A549 (cell line): ENCODE results near the gene LACTB. TPM values are rescaled to one million over a fixed set of nuclear protein-coding genes. Genes with fewer than 3 reads are reported as not detected.

Experiments
- ATAC-seq, 2 experiments: fragments of 200-7000 bp in 1 of 2; fragments of >200 bp in 1 of 2; cut with Nextera tagmentation in 1 of 2; cut with Tn5 transposase in 1 of 2; 3 replicates each; pipeline versions ENCODE4 v1.8.0 to v1.9.1; 2018 to 2020; ENCODE audit warnings: mild to moderate bottlenecking in 1 of 2, moderate library complexity in 1 of 2
- CTCF ChIA-PET: fragments of 300-600 bp; sonication (Branson Sonifier 250); formaldehyde crosslinking; extraction: SDS; loops from one replicate; lab custom pipeline; 2021; ENCODE audit warnings: antibody characterized with exemption, inconsistent platforms; lab: Yijun Ruan, JAX
- POLR2A ChIA-PET: fragments of 350-600 bp; formaldehyde crosslinking; extraction: SDS; loops from one replicate; lab custom pipeline; 2021; ENCODE audit warnings: antibody characterized with exemption, inconsistent platforms; lab: Yijun Ruan, JAX
- DNase-seq, 2 experiments: peaks; one replicate each; pipeline versions ENCODE4 v3.0.0 to v3.0.0-alpha.2; 2011 to 2016; ENCODE audit warnings: low read depth in 1 of 2, low spot score in 1 of 2
- FAIRE-seq: peaks from 2 replicates; lab custom pipeline; 2011; peaks lifted over from hg19 to GRCh38; lab: Jason Lieb, UNC
- H3K27ac ChIP-seq, 2 experiments: fragments of >200 bp; sonication (Bioruptor Twin); formaldehyde crosslinking; 3 replicates each; pipeline ENCODE4 v1.5.1; 2016 to 2017
- H3K4me1 ChIP-seq: fragments of >200 bp; sonication (Bioruptor Twin); formaldehyde crosslinking; 3 replicates; pipeline ENCODE4 v1.6.1; 2016
- H3K4me2 ChIP-seq: fragments of >200 bp; sonication (Bioruptor Twin); formaldehyde crosslinking; 3 replicates; pipeline ENCODE4 v1.6.1; 2016
- H3K4me3 ChIP-seq: fragments of >200 bp; sonication (Bioruptor Twin); formaldehyde crosslinking; 3 replicates; pipeline ENCODE4 v1.5.1; 2016
- H3K9me3 ChIP-seq: fragments of >200 bp; sonication (Bioruptor Twin); formaldehyde crosslinking; 3 replicates; pipeline ENCODE4 v1.6.1; 2016
- ATOH8 ChIP-seq: fragments of 250-450 bp; sonication (Bioruptor Pico); IDR thresholded peaks from 2 replicates; pipeline ENCODE4 v1.5.0; 2020; ENCODE audit warnings: low read depth, mild to moderate bottlenecking, moderate library complexity
- BCL3 ChIP-seq: fragments of >200 bp; sonication (Bioruptor Twin); formaldehyde crosslinking; IDR thresholded peaks from 3 replicates; pipeline ENCODE4 v1.6.1; 2016
- CBX2 ChIP-seq: fragments of 200-600 bp; sonication (generic); IDR thresholded peaks from 2 replicates; pipeline ENCODE4 v1.6.1; 2016; ENCODE audit warnings: low read depth, mild to moderate bottlenecking, borderline replicate concordance
- CBX8 ChIP-seq: fragments of 200-600 bp; sonication (generic); IDR thresholded peaks from 2 replicates; pipeline ENCODE4 v1.6.1; 2016
- CHD2 ChIP-seq: fragments of 150-350 bp; IDR thresholded peaks from 2 replicates; pipeline ENCODE4 v1.6.1; 2014; ENCODE audit warnings: low read length; ENCODE audit not compliant: partially characterized antibody
- CHD4 ChIP-seq: fragments of 200-600 bp; sonication (generic); IDR thresholded peaks from 2 replicates; pipeline ENCODE4 v1.6.1; 2016; ENCODE audit warnings: antibody characterized with exemption, mild to moderate bottlenecking, borderline replicate concordance
- FOSB ChIP-seq: fragments of 250-450 bp; sonication (Bioruptor Pico); IDR thresholded peaks from 2 replicates; pipeline ENCODE4 v1.5.0; 2020; ENCODE audit warnings: mild to moderate bottlenecking, moderate library complexity
- FOSL2 ChIP-seq, 2 experiments: fragments of 450-650 bp in 1 of 2; fragments of >200 bp in 1 of 2; sonication (Bioruptor Twin) in 1 of 2; formaldehyde crosslinking; IDR thresholded peaks; 2 replicates each; pipeline versions ENCODE4 v1.5.0 to v1.6.1; 2016 to 2020; ENCODE audit warnings: mild to moderate bottlenecking in 1 of 2, moderate library complexity in 1 of 2
- GATA3 ChIP-seq: IDR thresholded peaks from 2 replicates; pipeline ENCODE4 v1.6.1; 2012; ENCODE audit warnings: borderline replicate concordance
- HMGXB4 ChIP-seq: fragments of 250-450 bp; sonication (Bioruptor Pico); IDR thresholded peaks from 2 replicates; pipeline ENCODE4 v1.5.0; 2021; ENCODE audit warnings: mild to moderate bottlenecking, moderate library complexity, borderline replicate concordance
- HOXA7 ChIP-seq: fragments of 250-450 bp; sonication (Bioruptor Pico); IDR thresholded peaks from 2 replicates; pipeline ENCODE4 v1.5.0; 2020; ENCODE audit warnings: mild to moderate bottlenecking, moderate library complexity
- JUN ChIP-seq, 2 experiments: fragments of >200 bp; sonication (Bioruptor Twin); formaldehyde crosslinking; IDR thresholded peaks; 2 replicates in 1 of 2; 3 replicates in 1 of 2; pipeline ENCODE4 v1.6.1; 2016 to 2017
- MAFK ChIP-seq: fragments of 450-650 bp; IDR thresholded peaks from 2 replicates; pipeline ENCODE4 v1.6.1; 2014; ENCODE audit not compliant: partially characterized antibody
- MYC ChIP-seq: IDR thresholded peaks from 2 replicates; pipeline ENCODE4 v1.6.1; 2012; ENCODE audit warnings: mild to moderate bottlenecking, inconsistent platforms, low read length, improper control_type of control experiment, borderline replicate concordance
- NR3C1 ChIP-seq: fragments of >200 bp; sonication (Bioruptor Twin); formaldehyde crosslinking; IDR thresholded peaks from 3 replicates; pipeline ENCODE4 v1.6.1; 2017
- PBX3 ChIP-seq: IDR thresholded peaks from 2 replicates; pipeline ENCODE4 v1.6.1; 2012
- POLR2AphosphoS2 ChIP-seq: conservative IDR thresholded peaks from 2 replicates; pipeline ENCODE4 v1.6.1; 2012; ENCODE audit warnings: low read length, improper control_type of control experiment, inconsistent platforms
- RAD21 ChIP-seq, 2 experiments: fragments of >200 bp in 1 of 2; sonication (Bioruptor Twin) in 1 of 2; formaldehyde crosslinking in 1 of 2; IDR thresholded peaks in 1 of 2; conservative IDR thresholded peaks in 1 of 2; 2 replicates in 1 of 2; 3 replicates in 1 of 2; pipeline ENCODE4 v1.6.1; 2012 to 2018; ENCODE audit warnings: inconsistent platforms in 1 of 2
- RFX5 ChIP-seq: fragments of 450-650 bp; IDR thresholded peaks from 2 replicates; pipeline ENCODE4 v1.7.1; 2014; ENCODE audit warnings: antibody characterized with exemption, mild to moderate bottlenecking, moderate library complexity
- ZSCAN20 ChIP-seq: fragments of 250-450 bp; sonication (Bioruptor Pico); IDR thresholded peaks from 2 replicates; pipeline ENCODE4 v1.8.0; 2022; ENCODE audit warnings: mild to moderate bottlenecking, moderate library complexity
- WGBS: methylation state at CpG from one replicate; pipeline ENCODE4 v1.1.6; 2017; ENCODE audit errors: missing lambda C conversion rate; 5-methylcytosine and 5-hydroxymethylcytosine counted together
- polyA plus RNA-seq, 4 experiments: library from polyadenylated mRNA; depleted of rRNA in 3 of 4; stranded (reverse); fragments of >200 nt; fragmentation: RNase III in 1 of 4; extraction: RNeasy Plus Mini Kit Qiagen cat#74134 plus additional on column Dnase treatment in 1 of 4; gene quantifications; 2 replicates in 3 of 4; 3 replicates in 1 of 4; pipeline ENCODE4 v1.2.3, GENCODE V29; 2011 to 2017
- TF ChIP-seq, protein P1 (sequence below): IDR thresholded peaks from 2 replicates; pipeline ENCODE4 v1.6.1; 2012

LACTB gene
- polyA plus RNA-seq, 2 of the 4 experiments (the other 2 are of a cell fraction), result 56.5 to 59.6 TPM

DNA sequence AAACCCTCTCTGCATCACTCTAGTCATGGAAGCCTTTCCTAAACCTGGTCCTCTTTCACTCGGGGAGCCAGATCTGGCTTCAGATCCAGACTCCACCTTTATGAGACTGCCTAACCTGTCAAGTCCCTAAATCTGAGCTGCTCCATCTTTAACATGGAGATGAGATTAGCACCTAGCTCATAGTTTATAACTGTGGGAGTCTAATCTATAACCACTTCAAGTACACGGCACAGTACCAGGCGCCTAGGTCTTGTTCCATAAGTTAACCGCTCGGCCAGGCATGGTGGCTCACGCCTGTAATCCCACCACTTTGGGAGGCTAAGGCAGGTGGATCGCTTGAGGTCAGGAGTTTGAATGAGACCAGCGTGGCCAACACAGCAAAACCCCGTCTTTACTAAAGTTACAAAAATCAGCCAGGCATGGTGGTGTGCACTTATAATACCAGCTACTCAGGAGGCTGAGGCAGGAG, 48.8 kb upstream of the LACTB start (continued):
- TF ChIP-seq HOXA7 (CRISPR knock-in tag), result peak; percentile 94

GRCh38 chr15:63073497-63074172, 48.0 kb upstream of the LACTB start:
- Histone ChIP-seq H3K9me3 (no peaks in the 10 kb centered on the region), H3K4me1 (peaks cover 53% of the 10 kb centered on the region), H3K27ac (peak overlapping the region; percentile 3 to 51; a peak in 3 of 6 replicates), H3K4me3 (no peak overlapping the region), H3K4me2 (no peak overlapping the region)
- TF ChIP-seq FOSL2 (IDR thresholded peaks at IDR 0.05) (no peak), FOSL2 (CRISPR knock-in tag; IDR thresholded peaks at IDR 0.05) (peak; percentile 6; the same call in 1 of the 2 replicates), RAD21 (conservative IDR thresholded peaks at IDR 0.05 in 1 of 2, IDR thresholded peaks at IDR 0.05 in 1 of 2) (0 out of 5 replicates have a peak, but pooled peaks of 1 of the 2 experiments have one; percentile 1), RFX5 (no peak), GATA3 (0 out of 2 replicates have a peak, but pooled peaks have one; percentile 17), FOSB (CRISPR knock-in tag) (peak; percentile 78; the same call in 1 of the 2 replicates), POLR2AphosphoS2 (peak; percentile 93; the same call in 1 of the 2 replicates), MAFK (no peak), JUN (IDR thresholded peaks at IDR 0.05) (peak; percentile 12 to 31; a peak in 2 of 5 replicates), PBX3 (peak; percentile 74; the same call in 1 of the 2 replicates), CBX2 (no peak), CHD4 (no peak), CBX8 (no peak), MYC (no peak), HOXA7 (CRISPR knock-in tag) (no peak; the same call in 1 of the 2 replicates), BCL3 (no peak), ZSCAN20 (no peak)
- TF ChIP-seq, protein P1, sequence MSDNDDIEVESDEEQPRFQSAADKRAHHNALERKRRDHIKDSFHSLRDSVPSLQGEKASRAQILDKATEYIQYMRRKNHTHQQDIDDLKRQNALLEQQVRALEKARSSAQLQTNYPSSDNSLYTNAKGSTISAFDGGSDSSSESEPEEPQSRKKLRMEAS, result 0 out of 2 replicates have a peak, but pooled peaks have one; percentile 18
- ChIA-PET POLR2A (interaction anchor here (1.2 to 2.9 kb wide), 2 partner anchors 15 to 16 kb away, joined by 3 to 11 read pairs; no protein-coding TSS in a partner anchor), CTCF (interaction anchor here (0.6 to 50.6 kb wide), 5 partner anchors 5 to 226 kb away, joined by 3 to 1136 read pairs (median 5); partner anchors contain the start of gene TPM1)
- 66% methylated on average over 9 of the region's 9 CpGs for WGBS
- ATAC-seq (peak; percentile 27 to 37), FAIRE-seq (no peak), DNase-seq (peak in 1 of 2 experiments; percentile 53)

GRCh38 chr15:63075015-63075983, 46.4 kb upstream of the LACTB start:
- H3K27ac ChIP-seq, result peak overlapping the region in 1 of 2 experiments; percentile 52; a peak in 3 of 6 replicates
- no peak for DNase-seq
- ChIA-PET CTCF (interaction anchor here (36.9 to 50.6 kb wide), 2 partner anchors 3 to 15 kb away, joined by 1136 read pairs; partner anchors contain the start of gene TPM1), POLR2A (no interaction called here)
- H3K4me3 ChIP-seq, result no peak overlapping the region
- H3K4me1 ChIP-seq, result peaks cover 50% of the 10 kb centered on the region
- WGBS, result 87% methylated on average over 17 of the region's 17 CpGs
- TF ChIP-seq ATOH8 (CRISPR knock-in tag) (no peak), CHD2 (no peak), NR3C1 (no peak), MAFK (peak; percentile 53), HMGXB4 (CRISPR knock-in tag) (no peak)
- TF ChIP-seq, all 56 proteins: peak for 1
- Histone ChIP-seq H3K4me2 (no peak overlapping the region), H3K9me3 (no peaks in the 10 kb centered on the region)
- ATAC-seq (0 out of 6 replicates have a peak, but pooled peaks of 1 of the 2 experiments have one; percentile 0), FAIRE-seq (no peak)
